ENCODE data around the gene CCDC15. TPM values are rescaled to one million over a fixed set of nuclear protein-coding genes. Genes with fewer than 3 reads are reported as not detected.

The CCDC15 gene
- total RNA-seq, 1 experiment from 2014 or later, result 2.8 TPM

DNA sequence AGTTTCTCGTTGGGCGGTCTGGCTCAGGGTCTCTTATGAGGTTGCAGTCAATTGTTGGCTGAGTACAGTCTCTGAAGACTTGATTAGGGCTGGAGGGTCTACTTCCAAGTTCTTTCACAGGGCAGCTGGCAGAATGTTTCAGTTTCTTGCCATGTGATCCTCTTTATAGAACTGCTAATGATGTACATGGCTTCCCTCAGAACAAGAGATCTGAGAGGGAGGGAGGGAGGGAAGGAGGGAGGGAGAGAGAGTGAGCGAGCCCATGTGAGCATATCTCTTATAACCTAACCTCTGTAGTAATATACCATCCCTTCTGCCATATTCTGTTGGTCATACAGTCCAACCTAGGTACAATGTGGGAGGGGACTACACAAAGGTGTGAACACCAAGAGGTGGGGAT, 2.7 kb upstream of the CCDC15 start:
- no peaks in the 10 kb centered on the region for H3K4me1 Mint-ChIP-seq
- H3K36me3 Mint-ChIP-seq (ENCODE audit: insufficient read depth in 1 of 3, low read depth in 3 of 3), result no peaks in the 10 kb centered on the region; a peak in 1 of 7 replicates
- no peak overlapping the region for H4K8ac ChIP-seq (replicated peaks; ENCODE audit: insufficient read length, low read depth, low read length)
- no peaks in the 10 kb centered on the region; the same call in 1 of the 2 replicates for H3K4me1 ChIP-seq (ENCODE audit: insufficient read depth, low read length)
- no peak overlapping the region for H2AFZ ChIP-seq (ENCODE audit: low read length)
- H2BK15ac ChIP-seq (ENCODE audit: low read depth, low read length), result no peak overlapping the region
- no peak overlapping the region for H3K18ac ChIP-seq (ENCODE audit: insufficient read length, low read depth, low read length)
- H2BK120ac ChIP-seq (ENCODE audit: low read depth, low read length, poor library complexity, severe bottlenecking), result no peak overlapping the region
- no peaks in the 10 kb centered on the region for H3K9me3 ChIP-seq (ENCODE audit: control insufficient read depth, low read depth, low read length)
- no peak overlapping the region for H3K23ac ChIP-seq (ENCODE audit: insufficient read length, low read depth, low read length)
- H4K91ac ChIP-seq (ENCODE audit: insufficient read length, low read depth, low read length), result no peak overlapping the region
- H2BK20ac ChIP-seq (ENCODE audit: low read depth, low read length, poor library complexity, severe bottlenecking), result no peak overlapping the region
- no peak overlapping the region for H3K4me3 Mint-ChIP-seq
- no peak overlapping the region for H3K4ac ChIP-seq (ENCODE audit: low read depth, low read length)
- H3K9me3 Mint-ChIP-seq, result peaks cover 0 to 7% of the 10 kb centered on the region in 2 experiments; a peak in 2 of 5 replicates
- no peaks in the 10 kb centered on the region for H3K79me1 ChIP-seq (ENCODE audit: insufficient read depth, low read depth, low read length, poor library complexity, severe bottlenecking)
- no peak overlapping the region for H2BK12ac ChIP-seq (ENCODE audit: insufficient read length, low read depth, low read length)
- no peak overlapping the region for H3K14ac ChIP-seq (ENCODE audit: insufficient read depth, low read length)
- H3T11ph ChIP-seq (ENCODE audit: low read length), result no peak overlapping the region
- no peak overlapping the region for H2AK5ac ChIP-seq (ENCODE audit: insufficient read length, low read length)
- H2BK5ac ChIP-seq (ENCODE audit: insufficient read length, low read length), result no peak overlapping the region
- WGBS (ENCODE audit: extremely low coverage, insufficient read length, low lambda C conversion rate), result no CpG with 5 or more reads among the region's 3 CpGs
- no peak overlapping the region for H4K5ac ChIP-seq (ENCODE audit: insufficient read length, low read depth, low read length)
- no peaks in the 10 kb centered on the region for H4K20me1 ChIP-seq (ENCODE audit: control insufficient read depth, insufficient read depth, insufficient read length)
- no peak overlapping the region for H3K27ac ChIP-seq (ENCODE audit: insufficient read length, low read depth, low read length)
- no peaks in the 10 kb centered on the region for H3K27me3 ChIP-seq (ENCODE audit: insufficient read depth, low read length)
- H3K56ac ChIP-seq (ENCODE audit: insufficient read length, low read depth, low read length), result no peak overlapping the region
- H3K79me2 ChIP-seq (ENCODE audit: insufficient read depth, low read length), result no peaks in the 10 kb centered on the region
- TF ChIP-seq, protein P1, sequence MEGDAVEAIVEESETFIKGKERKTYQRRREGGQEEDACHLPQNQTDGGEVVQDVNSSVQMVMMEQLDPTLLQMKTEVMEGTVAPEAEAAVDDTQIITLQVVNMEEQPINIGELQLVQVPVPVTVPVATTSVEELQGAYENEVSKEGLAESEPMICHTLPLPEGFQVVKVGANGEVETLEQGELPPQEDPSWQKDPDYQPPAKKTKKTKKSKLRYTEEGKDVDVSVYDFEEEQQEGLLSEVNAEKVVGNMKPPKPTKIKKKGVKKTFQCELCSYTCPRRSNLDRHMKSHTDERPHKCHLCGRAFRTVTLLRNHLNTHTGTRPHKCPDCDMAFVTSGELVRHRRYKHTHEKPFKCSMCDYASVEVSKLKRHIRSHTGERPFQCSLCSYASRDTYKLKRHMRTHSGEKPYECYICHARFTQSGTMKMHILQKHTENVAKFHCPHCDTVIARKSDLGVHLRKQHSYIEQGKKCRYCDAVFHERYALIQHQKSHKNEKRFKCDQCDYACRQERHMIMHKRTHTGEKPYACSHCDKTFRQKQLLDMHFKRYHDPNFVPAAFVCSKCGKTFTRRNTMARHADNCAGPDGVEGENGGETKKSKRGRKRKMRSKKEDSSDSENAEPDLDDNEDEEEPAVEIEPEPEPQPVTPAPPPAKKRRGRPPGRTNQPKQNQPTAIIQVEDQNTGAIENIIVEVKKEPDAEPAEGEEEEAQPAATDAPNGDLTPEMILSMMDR (conservative IDR thresholded peaks at IDR 0.05), result no peak
- no peak overlapping the region for H3K27ac Mint-ChIP-seq
- H3K23me2 ChIP-seq (ENCODE audit: insufficient read length, low read depth, low read length, poor library complexity, severe bottlenecking), result peaks cover 8% of the 10 kb centered on the region
- H3K27me3 Mint-ChIP-seq (ENCODE audit: low read depth), result peaks cover 25% of the 10 kb centered on the region
- no peak overlapping the region for H3K9ac ChIP-seq (ENCODE audit: extremely low read depth, insufficient read length, low read length)
- no peak overlapping the region for H3K4me2 ChIP-seq (ENCODE audit: insufficient read depth, insufficient read length, low read length)
- DNase-seq, result no peak
